Lower leg skin (tissue), 4 donors: Measurements from ENCODE around the gene WNT7B. TPM values are rescaled to one million over a fixed set of nuclear protein-coding genes. Genes with fewer than 3 reads are reported as not detected.

Experiments used
- DNase-seq, 2 donors: peaks; one replicate each; pipeline ENCODE4 v3.0.0-alpha.2; 2019; ENCODE audit warnings: low spot score in 2 of 2
- H3K4me3 ChIP-seq: fragments of 200-600 bp; sonication (generic); 2 replicates; pipeline ENCODE4 v1.5.1; 2017; ENCODE audit warnings: mild to moderate bottlenecking, low read depth; ENCODE audit not compliant: poor library complexity, severe bottlenecking
- CTCF ChIP-seq, 3 donors: fragments of 450-650 bp; IDR thresholded peaks; one replicate each; pipeline ENCODE4 v1.5.1; 2016; ENCODE audit warnings: antibody characterized with exemption in 3 of 3, mild to moderate bottlenecking in 3 of 3, moderate library complexity in 2 of 3
- POLR2A ChIP-seq, 2 donors: fragments of 450-650 bp; IDR thresholded peaks; one replicate each; pipeline ENCODE4 v1.6.1; 2016 to 2017; ENCODE audit warnings: antibody characterized with exemption in 2 of 2, mild to moderate bottlenecking in 1 of 2, moderate library complexity in 1 of 2
- WGBS, 2 donors: methylation state at CpG; one replicate each; pipeline ENCODE4 v1.1.5; 2018; 5-methylcytosine and 5-hydroxymethylcytosine counted together
- intact Hi-C: fragments of 100-400 bp; cut with DNase I; formaldehyde crosslinking; loops from one replicate; pipeline ENCODE4 v1.15.0; 2023; ENCODE audit warnings: low total_unique reads
- total RNA-seq, 4 donors: library from RNA; depleted of rRNA; stranded (reverse); fragments of >200 nt; gene quantifications; one replicate each; pipeline ENCODE4 v1.1.0, GENCODE V29; 2016

Gene WNT7B
- total RNA-seq, 4 donors from 2014 or later: 26.4 to 39.9 (median 33.9) TPM

GRCh38 chr22:46002757-46003270 is 25.9 kb upstream of the WNT7B start:
- 53 to 73% methylated on average over 8 of the region's 8 CpGs for WGBS, 2 donors
- no peak overlapping the region for H3K4me3 ChIP-seq
- intact Hi-C loops: no loop called here
- no peak for DNase-seq
- TF ChIP-seq CTCF (IDR thresholded peaks at IDR 0.05) (no peak), POLR2A (IDR thresholded peaks at IDR 0.05) (no peak)

- intact Hi-C loops: no loop called here
- WGBS, 2 donors: 48 to 51% methylated on average over 19 to 22 of the region's 22 CpGs
- DNase-seq: no peak
- no peak for TF ChIP-seq CTCF (IDR thresholded peaks at IDR 0.05)
- no peak for TF ChIP-seq POLR2A (IDR thresholded peaks at IDR 0.05)
- no peak overlapping the region for H3K4me3 ChIP-seq
Observed at GRCh38 chr22:46001426-46002106, 24.6 kb upstream of the WNT7B start.

GRCh38 chr22:46001046-46001425 is 24.1 kb upstream of the WNT7B start:
- WGBS, 2 donors: 61 to 66% methylated on average over 3 of the region's 3 CpGs
- DNase-seq: no peak
- no peak overlapping the region for H3K4me3 ChIP-seq
- TF ChIP-seq POLR2A (IDR thresholded peaks at IDR 0.05) (no peak), CTCF (IDR thresholded peaks at IDR 0.05) (no peak)
- intact Hi-C loops: no loop called here

- 89 to 91% methylated on average over 14 to 17 of the region's 17 CpGs for WGBS, 2 donors
- intact Hi-C loops: no loop called here
- TF ChIP-seq CTCF (IDR thresholded peaks at IDR 0.05) (no peak), POLR2A (IDR thresholded peaks at IDR 0.05) (no peak)
- no peak overlapping the region for H3K4me3 ChIP-seq
- no peak for DNase-seq
Observed at GRCh38 chr22:46000081-46001027, 23.4 kb upstream of the WNT7B start.

GRCh38 chr22:45999379-45999971 is 22.5 kb upstream of the WNT7B start:
- 88 to 94% methylated on average over 14 of the region's 14 CpGs for WGBS, 2 donors
- H3K4me3 ChIP-seq: no peak overlapping the region
- intact Hi-C loops: loop anchor here (5.0 kb wide), 2 partner anchors 118 to 313 kb away; no protein-coding TSS in a partner anchor
- DNase-seq: no peak
- TF ChIP-seq CTCF (IDR thresholded peaks at IDR 0.05): no peak
- no peak for TF ChIP-seq POLR2A (IDR thresholded peaks at IDR 0.05)
